ENCODE results near the gene CAV1.

DNA sequence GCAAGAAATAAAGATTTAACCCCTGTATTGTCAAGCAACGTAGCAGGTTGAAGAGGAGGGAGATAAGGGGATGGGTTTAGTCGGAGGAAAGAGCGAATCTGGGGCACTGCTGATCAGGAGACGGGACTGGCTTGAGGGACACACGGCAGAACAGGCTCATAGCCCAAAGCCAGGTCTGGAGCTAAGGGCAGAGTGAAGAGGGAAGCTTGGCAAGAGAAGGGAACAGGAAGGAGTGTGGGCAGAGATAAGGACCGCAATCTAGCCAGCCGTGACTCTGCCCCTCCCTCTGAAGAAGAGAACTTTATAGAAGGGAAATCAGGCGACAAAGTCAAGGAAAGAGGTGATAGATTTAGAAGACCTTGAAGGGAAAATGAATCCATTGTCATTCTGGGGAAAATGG, 67.6 kb downstream of the CAV1 start:
- no peak for TF ChIP-seq CTCF (conservative IDR thresholded peaks at IDR 0.05 in 1 of 2, IDR thresholded peaks at IDR 0.05 in 1 of 2; ENCODE audit: extremely low read depth in 1 of 2, insufficient read depth in 1 of 2, low read depth in 1 of 2, low read length in 2 of 2)
- TF ChIP-seq EZH2 (IDR thresholded peaks at IDR 0.05; ENCODE audit: borderline replicate concordance, low read length) = no peak
